ENCODE results near the gene C5orf47.
"Not testable (repeated sequence)": the region's sequence is repeated elsewhere in the genome, so short reads cannot be mapped to it uniquely, and the experiment has no call there.

C5orf47 gene

DNA sequence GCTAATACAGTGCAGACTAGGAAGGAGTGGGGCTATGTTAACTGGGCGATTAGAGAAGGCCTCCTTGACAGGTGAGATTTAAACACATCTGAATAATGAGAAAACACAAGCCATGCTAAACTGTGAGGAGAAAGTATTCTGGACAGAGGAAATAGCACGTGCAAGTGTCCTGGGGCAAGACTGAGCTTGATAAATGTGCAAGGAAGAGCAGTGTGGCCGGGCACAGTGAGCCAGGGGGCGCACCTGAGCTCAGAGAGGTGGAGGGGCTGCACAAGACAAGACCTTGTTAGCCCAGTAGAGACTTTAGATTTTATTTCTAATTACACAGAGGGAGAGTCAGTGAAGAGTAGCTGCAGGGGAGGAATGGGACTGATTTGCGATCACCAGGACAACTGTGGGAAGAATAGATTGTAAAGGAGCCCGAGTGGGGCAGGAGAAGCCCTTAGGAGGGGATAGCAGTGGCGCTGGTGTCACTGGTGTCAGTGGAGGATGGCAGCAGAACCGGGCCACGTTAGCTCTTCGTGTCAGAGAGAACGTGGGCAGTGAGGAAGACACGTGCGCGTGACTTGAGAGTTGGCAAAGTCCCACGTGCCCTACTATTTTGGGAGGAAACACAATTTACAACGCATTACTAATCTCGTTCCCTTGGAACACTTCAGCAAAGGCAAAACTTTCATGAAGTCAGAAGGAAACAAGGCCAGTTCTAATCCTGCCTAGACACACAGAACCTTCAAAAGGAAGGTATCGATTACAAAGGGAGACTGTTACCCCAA lies 17.9 kb upstream of the C5orf47 start:
- no peak for DNase-seq (ENCODE audit: low read depth)

DNA sequence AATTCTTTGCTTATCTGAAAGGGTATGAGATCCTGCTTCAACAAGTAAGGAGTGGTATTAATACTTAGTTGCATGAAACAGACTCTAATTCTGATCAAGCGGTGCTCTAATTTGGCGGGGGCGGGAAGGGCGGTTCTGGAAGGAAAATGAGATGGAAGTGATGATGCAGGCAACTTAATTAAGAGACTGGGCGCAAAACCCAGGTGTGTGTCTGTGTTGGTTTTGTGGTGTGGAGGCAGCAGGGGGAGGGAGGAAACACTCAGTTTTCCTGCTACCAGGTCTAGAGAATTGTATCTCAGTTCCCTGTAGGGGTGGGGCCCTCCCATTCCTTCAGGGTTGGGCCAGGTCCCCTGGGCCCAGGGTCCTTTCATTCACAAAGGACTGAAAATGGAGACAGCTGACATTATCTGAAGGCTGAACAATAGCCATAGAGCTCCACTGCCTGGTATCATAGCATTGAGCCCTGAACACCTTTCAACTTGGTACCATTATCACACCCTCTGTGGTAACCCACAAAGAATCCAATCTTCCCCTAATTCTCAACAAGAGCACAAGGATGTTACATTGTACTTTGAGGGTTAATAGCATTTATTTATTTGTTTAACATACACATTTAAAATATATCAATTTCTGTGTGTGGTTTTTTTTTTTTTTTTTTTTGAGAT lies 17.2 kb upstream of the C5orf47 start:
- DNase-seq (ENCODE audit: low read depth): no peak

DNA sequence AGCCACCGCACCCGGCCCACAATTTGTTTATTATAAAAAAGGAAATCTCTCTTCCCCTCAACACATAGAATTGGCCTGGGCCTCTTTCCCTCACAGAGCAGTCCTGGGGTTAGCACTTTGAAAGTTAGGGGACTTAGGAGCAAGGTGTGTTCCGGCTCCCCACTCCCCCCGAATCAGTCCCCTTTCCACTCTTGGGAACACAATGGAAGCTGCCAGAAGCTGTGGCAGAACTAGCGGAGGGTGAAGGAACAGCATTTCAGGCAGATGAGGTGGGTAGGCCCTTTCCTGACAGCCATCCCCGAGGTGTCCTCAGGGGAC lies 16.4 kb upstream of the C5orf47 start:
- no peak for DNase-seq (ENCODE audit: low read depth)

DNA sequence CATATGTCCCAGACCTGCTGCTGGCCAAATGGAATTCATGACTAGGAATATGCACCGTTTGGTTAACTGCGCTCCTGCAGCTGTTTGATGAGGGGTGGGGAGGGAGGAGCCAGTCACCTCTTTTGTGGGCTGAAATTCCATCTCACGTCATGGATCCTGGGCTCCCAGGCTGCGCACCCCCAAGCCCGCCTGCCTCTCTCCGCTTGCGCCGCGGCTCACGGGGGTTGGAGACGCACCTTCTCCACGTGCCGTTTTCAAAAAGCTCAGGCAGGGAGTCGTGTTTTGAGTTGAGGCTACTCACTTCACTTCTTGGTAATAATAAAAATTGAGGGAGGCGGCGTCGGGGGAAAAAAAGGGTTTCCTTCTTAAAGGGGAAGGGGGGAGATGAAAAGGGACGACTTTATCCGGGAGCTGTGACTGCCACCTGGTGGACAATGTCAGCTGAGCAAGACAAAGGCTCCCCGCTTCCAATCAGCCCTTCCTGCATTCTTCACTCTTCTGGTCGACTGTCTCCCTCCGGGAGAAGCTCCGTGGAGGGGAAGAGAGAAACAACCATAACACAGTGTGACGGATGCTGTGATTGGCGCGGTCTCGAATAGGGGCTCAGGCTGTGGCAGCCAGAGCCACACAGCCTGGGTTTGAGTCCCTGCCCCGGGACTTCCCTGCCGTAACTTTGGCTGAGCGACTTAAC lies 15.9 kb upstream of the C5orf47 start:
- DNase-seq (ENCODE audit: low read depth): peak; percentile 63

DNA sequence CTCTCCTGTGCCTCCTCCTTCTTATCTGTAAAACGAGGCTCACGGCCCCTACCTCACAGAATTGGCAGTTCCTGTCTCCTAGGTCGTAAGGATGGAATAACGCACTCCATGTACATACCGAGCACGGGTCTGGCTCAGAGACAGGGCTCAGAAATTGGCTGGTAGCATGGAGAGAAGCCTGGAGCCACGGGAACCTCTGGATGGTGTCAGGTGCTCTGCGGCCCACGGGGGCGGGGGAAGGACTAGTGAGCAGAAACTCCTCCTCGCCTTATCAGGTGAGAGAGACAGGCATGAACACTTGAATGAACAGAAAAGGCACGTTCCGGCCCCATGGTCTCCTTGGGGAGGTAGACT lies 15.4 kb upstream of the C5orf47 start:
- no peak for DNase-seq (ENCODE audit: low read depth)

DNA sequence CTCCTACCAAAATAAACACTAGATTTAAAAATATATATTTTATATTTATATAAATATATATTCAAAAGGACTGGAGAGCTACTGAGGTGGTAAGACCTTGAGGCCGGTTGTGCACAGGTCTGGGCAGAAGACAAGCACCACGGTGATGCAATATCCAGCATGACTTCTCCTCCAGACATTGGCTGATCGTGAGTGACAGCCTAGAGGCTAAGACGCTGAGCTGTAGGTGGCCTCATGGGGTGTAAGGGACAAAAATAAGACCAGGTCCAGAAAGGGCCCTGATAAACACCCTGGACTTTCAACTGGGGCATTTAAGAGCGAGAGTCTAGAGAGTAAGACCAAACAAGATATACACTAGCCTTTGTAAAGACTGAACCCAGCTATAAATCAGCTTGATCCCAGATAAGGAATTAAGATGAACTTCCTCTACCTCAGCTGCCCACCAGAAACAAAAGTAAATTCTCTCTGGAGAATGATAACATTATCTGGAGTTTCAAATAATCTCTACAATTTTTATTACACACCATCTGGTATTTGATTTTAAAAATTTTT lies 14.2 kb upstream of the C5orf47 start:
- DNase-seq (ENCODE audit: low read depth): no peak

DNA sequence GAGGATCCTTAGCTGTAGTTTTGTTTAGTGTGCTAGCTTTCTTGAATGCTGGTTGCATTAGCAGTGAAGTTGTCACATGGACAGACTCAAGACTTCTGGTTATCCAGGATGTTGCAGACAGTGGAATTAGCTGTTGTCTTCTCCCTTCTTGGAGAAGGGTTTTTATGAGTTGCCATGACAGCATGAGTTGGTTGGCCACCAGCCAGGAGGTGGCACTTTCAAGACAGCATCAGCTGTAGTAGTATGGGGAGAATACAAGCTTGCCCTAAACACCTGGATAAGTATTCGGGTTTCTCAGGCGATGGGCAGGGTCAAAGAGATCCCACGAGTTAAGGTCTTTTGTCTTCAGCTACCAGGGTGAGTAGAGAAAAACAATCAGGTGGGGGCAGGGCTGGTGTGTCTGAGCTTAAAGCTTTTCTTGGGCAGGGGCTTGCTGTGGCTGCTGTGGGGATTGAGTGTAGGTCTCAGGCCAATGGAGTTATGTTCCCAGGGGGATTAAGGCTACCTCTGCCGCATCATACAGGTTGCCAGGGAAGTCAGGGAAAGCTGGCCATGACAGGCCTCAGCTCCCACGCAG lies 7.7 kb upstream of the C5orf47 start:
- no peak for DNase-seq (ENCODE audit: low read depth)

DNA sequence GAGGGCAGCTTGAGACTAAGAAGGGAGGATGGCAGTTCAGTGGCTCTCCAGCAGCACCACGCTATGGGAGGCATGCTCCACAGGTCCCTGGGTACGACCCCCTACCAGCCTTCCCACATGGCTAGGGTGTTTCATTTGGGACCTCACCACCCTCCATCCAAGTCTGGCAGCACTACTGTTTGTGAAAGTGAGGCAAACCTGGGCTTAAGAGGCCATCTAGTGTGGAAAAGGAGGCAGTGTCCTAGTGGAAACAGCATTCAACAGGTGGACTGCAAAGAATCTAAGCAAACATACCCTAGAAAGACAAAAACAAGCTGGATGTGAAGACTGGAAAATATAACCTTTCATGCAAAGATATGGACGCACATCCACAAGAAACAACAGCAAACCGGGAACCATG lies 4.8 kb upstream of the C5orf47 start:
- DNase-seq (ENCODE audit: low read depth): no peak

DNA sequence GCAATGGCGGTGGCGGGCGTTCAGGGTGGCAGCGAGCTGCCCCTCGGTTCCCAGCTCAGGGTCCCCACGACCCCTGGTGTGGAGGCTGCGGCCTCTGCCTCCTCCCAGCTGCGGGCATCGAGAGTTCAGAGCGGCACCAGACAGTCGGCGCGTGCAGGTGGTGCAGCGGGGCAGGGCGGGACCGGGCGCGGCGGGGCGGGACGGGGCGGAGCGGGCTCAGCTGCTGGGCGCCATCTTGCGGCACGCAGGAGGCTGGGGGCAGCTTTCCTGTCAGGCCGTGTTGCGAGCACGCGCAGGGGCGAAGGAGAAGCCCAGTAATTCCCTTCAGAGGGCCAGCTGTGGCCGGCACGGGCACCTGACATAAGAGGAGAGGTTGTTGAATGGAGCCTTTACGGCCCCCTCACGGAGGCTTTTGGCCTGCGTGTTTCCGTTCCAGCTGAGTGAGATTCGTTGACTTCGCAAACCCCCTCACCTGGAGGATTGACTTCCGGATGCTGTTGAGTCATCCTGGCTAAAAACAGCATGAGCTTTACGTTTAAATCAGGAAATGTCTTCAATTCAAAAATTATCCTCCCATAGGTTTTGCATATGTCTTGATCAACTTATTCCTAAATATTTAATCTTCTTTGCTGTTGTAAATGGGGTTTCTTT lies 587 bp downstream of the C5orf47 start:
- no peak for DNase-seq (ENCODE audit: low read depth)

DNA sequence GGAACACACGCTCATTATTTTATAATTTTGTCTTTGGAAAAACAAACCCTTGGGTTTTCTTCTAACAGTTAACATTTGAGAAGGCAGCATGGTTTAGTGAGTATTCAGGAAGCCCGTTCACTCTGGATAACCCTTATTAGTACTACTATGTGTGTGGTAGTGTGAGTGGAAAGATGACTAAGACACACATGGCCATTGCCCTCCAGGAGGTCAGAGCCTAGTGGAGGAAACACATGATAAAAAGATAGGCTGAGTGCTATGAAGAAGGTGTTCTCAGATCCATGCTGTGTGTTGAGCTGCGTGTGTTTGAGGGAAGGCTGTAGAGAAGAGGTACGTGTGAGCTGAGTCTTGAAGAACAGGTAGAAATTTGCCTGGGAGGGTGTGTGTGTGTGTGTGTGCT lies 8.4 kb downstream of the C5orf47 start:
- DNase-seq (ENCODE audit: low read depth): no peak

DNA sequence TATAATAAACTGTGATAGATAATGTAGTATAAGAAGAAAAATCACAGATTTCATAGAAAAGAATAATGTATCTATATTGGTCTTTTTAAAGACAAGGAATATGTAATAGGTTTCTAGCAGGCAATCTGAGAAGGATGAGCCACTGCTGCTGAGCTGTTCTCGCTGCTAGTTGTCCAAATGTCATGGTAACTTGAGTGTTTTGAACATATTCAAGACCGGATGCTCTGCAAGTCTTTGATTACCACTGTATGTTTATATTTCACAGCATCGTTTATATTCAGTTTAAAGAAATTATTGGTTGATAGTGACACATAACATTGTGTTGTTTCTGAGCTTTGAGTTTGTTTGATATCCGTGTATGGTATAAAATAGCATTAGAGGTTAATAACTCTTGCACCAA lies 9.6 kb downstream of the C5orf47 start:
- DNase-seq (ENCODE audit: low read depth): no peak

DNA sequence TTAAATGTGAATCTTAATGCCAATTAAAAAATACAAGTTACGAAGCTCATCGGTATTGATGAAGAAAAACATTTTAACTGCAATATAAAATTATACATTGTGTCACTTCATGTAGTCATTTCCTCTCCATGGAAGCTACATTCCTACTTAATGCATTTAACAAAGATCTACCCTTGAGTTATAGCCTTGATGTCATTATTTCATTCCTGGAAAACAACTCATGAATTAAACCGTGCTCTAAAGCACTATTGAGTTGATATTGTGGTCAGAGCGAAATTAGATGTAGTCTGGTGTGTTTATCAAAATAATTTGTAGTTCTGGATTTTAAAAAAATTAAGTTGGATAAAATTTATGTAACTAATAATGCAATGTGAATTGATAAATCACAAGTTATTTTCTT lies 11.1 kb downstream of the C5orf47 start:
- no peak for DNase-seq (ENCODE audit: low read depth)

DNA sequence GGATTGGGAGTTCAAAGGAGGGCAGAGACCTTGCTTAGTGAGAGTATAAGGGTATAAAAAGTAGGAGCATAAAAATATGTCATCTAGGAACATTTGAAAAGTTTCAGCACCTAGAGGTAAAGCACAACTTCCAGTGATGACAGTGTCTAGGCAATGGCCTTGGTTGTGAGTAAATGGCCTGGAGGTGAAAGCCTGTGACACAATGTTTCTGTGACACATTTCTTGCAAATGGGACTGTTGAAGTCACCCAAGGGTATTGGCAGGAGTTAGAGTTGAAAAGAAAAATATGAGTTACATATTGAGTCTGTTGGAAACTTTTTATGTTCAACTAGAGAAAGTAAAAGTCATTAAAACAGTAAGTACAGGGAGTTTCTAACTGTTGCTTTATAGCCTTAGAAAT lies 14.8 kb downstream of the C5orf47 start:
- no peak for DNase-seq (ENCODE audit: low read depth)

DNA sequence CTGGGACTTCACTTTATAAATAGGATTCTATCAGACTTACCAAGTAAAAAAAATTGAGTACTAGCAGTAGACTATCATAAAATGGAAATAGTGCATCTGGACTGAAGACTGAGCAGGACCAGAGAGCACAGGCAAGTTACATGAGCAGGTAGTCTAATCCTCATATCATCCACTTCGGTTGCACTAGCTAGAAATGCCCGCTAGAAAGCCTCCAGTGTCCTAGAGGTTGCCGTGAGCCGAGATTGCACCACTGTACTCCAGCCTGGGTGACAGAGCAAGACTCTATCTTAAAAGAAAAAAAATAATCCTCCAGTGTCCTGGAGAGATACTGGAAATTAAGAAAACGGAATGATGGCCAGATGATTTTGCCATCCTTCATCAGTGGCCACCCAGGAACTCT lies 20.0 kb downstream of the C5orf47 start:
- no peak for DNase-seq (ENCODE audit: low read depth)

DNA sequence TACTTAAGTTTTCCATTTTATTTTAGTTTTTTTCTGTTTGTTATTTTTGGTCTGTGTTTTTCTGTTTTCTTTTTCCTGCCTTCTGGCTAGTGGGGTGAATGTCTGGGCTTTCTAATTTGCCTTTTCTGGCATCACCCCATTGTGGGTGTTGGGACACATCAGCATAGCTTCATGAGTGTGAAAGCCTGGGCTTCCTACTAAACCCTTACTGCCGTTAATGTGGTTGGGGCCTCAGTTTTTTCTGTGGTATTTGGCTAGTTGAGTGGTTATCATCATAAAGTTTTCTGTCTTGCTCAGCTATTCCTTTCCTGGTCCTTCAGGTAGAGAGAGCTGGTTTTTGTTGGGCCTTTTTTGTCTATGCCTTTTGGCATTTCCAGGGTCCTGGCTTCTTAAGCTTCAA lies 21.4 kb downstream of the C5orf47 start:
- DNase-seq (ENCODE audit: low read depth): no peak

DNA sequence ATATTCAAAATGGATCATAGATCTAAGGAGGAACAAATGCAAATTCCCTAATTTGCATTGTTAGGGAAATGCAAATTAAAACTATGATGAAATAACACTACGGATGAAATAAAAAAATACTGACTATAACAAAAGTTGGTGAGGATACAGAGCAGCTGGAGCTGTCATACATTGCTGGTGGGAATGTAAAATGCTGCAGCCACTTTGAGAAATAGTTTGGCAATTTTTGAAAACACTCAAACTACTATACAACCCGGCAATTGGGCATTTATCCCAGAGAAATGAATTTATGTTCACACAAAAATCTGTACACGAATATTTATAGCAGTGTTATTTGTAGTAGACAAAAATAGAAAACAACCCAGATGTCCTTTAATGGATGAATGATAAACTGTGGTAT lies 22.5 kb downstream of the C5orf47 start:
- no peak for DNase-seq (ENCODE audit: low read depth)

DNA sequence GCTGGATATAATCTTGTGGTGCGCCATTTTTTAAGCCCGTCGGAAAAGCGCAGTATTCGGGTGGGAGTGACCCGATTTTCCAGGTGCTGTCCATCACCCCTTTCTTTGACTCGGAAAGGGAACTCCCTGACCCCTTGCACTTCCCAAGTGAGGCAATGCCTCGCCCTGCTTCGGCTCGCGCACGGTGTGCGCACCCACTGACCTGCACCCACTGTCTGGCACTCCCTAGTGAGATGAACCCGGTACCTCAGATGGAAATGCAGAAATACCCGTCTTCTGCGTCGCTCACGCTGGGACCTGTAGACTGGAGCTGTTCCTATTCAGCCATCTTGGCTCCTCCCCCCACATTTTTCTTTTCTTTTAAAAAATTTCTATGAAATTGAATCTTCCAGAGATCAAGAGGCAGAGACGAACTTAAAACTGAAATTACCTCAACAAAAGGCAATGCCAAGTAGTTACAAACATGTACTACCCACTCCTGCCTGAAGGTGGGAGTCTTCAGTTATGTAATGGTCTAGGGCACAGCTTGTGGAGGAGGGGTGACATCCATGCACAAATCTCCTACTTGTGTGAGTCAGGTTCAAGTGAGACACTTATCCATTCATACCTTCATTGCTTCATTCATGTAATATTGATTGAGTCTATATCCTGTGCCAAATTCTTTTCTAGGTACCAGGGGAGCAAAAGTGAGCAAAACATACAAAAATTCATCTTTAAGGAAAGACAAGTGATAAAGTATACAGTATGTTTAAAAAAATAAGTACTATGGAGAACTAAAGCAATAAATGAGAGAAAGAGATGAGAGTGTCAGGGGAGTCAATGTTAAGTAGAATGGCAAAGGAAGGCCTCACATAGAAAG lies 31.3 kb downstream of the C5orf47 start:
- not testable (repeated sequence) for DNase-seq (ENCODE audit: low read depth)

DNA sequence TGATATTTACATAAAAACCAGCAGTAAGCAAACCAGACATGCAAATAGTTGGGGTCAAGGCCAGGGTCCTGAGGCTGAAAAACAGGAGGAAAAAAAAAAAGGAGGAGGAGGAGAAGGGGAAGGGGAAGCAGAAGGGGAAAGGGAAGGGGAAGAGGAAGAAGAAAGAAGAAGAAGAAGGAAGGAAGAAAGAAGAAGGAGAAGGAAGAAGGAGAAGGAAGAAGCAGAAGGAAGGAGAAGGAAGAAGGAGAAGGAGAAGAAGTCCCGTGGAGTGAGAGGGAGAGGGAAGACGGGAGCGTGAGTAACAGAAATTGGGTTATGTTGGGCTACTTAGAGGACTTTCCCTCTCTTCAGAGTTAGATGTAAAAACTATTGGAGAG lies 31.9 kb downstream of the C5orf47 start:
- no peak for DNase-seq (ENCODE audit: low read depth)

DNA sequence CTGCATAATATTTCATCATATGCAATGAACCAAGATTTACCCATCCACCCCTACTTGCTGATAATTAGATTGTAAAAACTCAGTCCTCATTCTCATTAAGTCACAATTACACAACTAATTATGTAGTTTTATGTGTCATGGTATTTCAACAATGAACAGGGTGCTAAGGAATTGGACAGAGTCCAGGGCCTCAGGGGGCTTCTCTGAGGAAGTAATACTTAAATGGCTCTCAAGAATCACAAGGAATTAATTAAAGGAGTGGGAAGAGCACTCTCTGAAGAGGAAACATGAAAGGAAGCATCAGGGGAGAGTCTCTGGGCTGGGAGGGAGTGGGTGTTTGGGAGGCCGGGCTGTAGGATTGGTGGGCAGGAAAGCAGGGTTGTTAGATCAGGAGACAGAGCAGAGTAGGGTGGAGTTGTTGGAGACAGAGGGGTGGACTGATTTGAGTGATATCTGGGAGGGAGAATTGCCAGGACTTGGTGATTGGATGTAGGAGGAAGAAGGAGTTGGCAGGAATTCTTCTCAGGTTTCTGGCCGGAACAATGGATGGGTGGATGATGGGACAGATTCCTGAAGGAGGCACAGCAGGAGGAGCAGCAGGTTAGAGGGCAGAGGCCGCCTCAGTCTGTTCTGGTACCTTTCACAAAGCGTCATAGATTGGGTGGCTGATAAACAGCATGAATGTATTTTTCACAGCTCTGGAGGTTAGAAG lies 33.6 kb downstream of the C5orf47 start:
- no peak for DNase-seq (ENCODE audit: low read depth)

DNA sequence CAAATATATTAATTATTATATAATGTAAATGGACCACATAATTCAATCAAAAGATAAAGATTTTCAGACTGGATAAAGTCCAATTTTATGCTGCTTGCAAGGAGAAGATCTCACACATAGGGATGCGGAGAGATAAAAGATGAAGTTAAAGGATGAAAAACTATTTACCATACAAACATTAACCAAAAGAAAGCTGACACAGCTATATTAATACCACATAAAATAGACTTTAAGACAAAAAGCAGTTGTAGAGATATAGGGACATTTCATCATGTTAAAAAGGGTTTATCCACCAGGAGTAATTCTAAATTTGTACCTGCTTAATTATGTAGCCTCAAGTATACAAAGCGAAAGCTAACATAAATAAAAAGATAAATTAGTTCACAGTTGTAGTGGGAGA lies 41.3 kb downstream of the C5orf47 start:
- DNase-seq (ENCODE audit: low read depth): no peak

Measured in stimulated activated CD8-positive, alpha-beta memory T cell treated with anti-CD3 and anti-CD28 coated beads, Interleukin-12 subunit alpha, Interleukin-12 subunit beta, amount 100 ng/mL, for 1 hour (primary cell).